ENCODE data around the gene UBAP1L. TPM values are rescaled to one million over a fixed set of nuclear protein-coding genes. Genes with fewer than 3 reads are reported as not detected.

UBAP1L gene
- total RNA-seq, 2 experiments from 2014 or later = 3.5 to 4.2 TPM

DNA sequence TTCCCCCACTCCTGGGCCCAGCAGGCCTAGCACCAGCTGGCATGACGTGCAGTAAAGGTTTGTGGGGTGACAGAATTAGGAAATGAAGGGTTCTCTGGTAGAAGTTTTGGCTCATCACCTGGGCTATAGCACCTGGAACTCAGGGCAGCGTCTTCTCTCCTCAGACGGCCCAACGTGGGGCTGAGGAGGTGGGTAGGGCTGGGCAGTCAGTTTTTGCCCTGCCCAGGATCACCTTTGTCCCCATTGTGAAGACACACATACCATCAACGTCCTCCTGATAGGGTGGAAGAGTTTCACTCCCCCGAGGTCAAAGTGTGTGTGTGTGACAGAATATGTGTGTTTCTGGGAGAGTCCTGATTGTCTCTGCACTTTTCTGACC is 26.4 kb downstream of the UBAP1L start:
- no peak for ATAC-seq
- ChIA-PET POLR2A (no interaction called here), CTCF (no interaction called here)

DNA sequence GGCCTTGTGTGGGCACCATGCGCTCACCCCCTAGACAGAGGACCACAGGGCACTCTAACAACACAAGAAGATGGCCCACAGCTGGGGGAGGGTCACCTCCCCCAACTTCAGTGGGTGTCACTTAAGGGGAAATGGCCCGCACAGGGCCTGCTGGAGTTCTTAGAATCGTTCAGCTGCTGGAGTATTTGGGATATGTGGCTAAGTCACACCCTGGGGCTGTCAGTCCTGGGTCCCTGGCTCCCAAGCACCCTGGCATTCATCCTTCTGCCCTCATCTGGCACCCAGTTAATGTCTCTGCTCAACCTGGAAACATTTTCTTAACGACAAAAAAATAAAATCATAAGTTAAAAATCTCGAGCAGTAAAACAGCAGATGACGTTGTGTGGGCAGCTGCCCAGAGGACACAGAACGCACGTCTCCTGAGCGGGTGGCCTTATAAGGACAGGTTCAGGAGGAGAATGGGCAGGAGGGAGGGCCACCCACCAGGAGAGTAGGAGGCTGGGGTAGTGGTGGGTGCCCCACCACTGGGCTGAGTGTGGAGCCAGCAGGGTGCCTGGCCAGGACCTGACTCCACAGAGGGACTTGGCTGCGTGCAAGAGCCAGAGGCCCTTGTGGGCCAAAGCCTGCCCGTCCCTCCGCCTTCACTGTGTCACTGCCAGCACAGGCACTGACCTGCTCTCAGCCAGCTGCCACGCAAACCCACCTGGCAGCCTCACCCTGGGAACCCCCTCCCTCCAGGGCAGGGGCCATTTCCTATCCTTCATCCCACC is 26.9 kb downstream of the UBAP1L start:
- peaks cover 8% of the 10 kb centered on the region for H3K27me3 Mint-ChIP-seq (ENCODE audit: low read depth)
- H3K36me3 Mint-ChIP-seq (ENCODE audit: low read depth) = no peaks in the 10 kb centered on the region
- no peaks in the 10 kb centered on the region for H3K9me3 Mint-ChIP-seq (ENCODE audit: insufficient read depth)
- no peak for ATAC-seq
- peaks cover 8% of the 10 kb centered on the region for H3K4me1 Mint-ChIP-seq (ENCODE audit: low read depth)
- DNase-seq = no peak
- POLR2A ChIA-PET = no interaction called here
- CTCF ChIA-PET = interaction anchor here (1.6 kb wide), 2 partner anchors 10 to 13 kb away, joined by 6 to 8 read pairs; no protein-coding TSS in a partner anchor
- H3K27ac Mint-ChIP-seq = no peak overlapping the region
- H3K4me3 Mint-ChIP-seq = no peak overlapping the region

More for the DNA sequence above, 26.4 kb downstream of the UBAP1L start:
- Mint-ChIP-seq H3K4me3 (no peak overlapping the region), H3K27me3 (ENCODE audit: low read depth) (peaks cover 7% of the 10 kb centered on the region), H3K4me1 (ENCODE audit: low read depth) (peaks cover 7% of the 10 kb centered on the region), H3K9me3 (ENCODE audit: insufficient read depth) (no peaks in the 10 kb centered on the region), H3K27ac (no peak overlapping the region), H3K36me3 (ENCODE audit: low read depth) (no peaks in the 10 kb centered on the region)
- DNase-seq = no peak

DNA sequence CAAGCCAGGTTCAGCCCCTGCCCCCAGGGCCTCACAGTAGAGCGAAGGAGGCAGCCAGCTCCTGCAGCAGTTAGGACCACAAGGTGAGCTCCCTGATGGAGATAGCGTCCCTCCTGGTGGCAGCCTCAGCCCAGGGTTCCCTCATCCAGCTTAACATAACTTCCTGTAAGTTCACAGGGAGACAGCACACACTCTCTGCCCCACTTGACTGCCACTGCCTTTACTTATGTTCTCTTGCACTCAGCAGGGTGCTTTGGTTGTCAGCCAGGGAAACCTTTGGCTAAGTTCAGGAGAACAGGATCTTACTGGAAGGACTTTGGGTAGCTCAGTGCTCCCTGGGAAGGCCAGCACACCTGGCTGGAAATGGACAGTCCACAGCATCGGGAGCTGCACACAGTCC is 27.6 kb downstream of the UBAP1L start:
- H3K27ac Mint-ChIP-seq = no peak overlapping the region
- no peak for DNase-seq
- H3K4me3 Mint-ChIP-seq = no peak overlapping the region
- no peaks in the 10 kb centered on the region for H3K36me3 Mint-ChIP-seq (ENCODE audit: low read depth)
- no peak for ATAC-seq
- ChIA-PET CTCF (interaction anchor here (1.0 to 6.8 kb wide), 6 partner anchors 9 to 61 kb away, joined by 3 to 37 read pairs (median 6); partner anchors contain the start of gene UBAP1L), POLR2A (no interaction called here)
- peaks cover 15% of the 10 kb centered on the region for H3K4me1 Mint-ChIP-seq (ENCODE audit: low read depth)
- peaks cover 15% of the 10 kb centered on the region for H3K27me3 Mint-ChIP-seq (ENCODE audit: low read depth)
- H3K9me3 Mint-ChIP-seq (ENCODE audit: insufficient read depth) = no peaks in the 10 kb centered on the region

DNA sequence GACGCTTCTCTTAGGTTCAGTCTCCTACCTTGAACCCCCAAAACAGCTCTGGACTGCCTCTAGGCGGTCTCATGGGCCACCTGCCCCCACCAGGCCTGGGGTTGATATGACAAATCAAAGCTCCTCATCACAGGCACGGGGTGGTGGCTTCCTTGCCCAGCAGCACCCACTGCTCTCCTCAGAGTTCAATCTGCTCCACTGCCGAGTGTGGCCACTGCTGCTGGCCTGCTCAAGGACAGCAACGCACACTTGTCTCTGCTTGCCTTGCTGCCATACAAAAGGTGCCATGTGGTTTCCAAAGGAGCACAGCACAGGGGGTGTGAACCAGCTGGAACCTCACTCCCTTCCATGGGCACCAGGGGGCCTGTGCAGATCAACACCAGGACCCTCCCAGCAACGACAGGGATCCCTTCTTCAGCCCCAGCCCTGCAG is 28.3 kb downstream of the UBAP1L start:
- no peak overlapping the region for H3K4me3 Mint-ChIP-seq
- ATAC-seq (no peak), DNase-seq (no peak)
- H3K4me1 Mint-ChIP-seq (ENCODE audit: low read depth) = peaks cover 20% of the 10 kb centered on the region
- H3K36me3 Mint-ChIP-seq (ENCODE audit: low read depth) = no peaks in the 10 kb centered on the region
- no peaks in the 10 kb centered on the region for H3K9me3 Mint-ChIP-seq (ENCODE audit: insufficient read depth)
- ChIA-PET POLR2A (interaction anchor here (1.1 kb wide), 1 partner anchor 61 kb away, joined by 3 read pairs; no protein-coding TSS in a partner anchor), CTCF (interaction anchor here (0.6 to 6.8 kb wide), 9 partner anchors 8 to 212 kb away, joined by 3 to 37 read pairs (median 4); partner anchors contain the start of gene UBAP1L)
- H3K27me3 Mint-ChIP-seq (ENCODE audit: low read depth) = peaks cover 17% of the 10 kb centered on the region
- H3K27ac Mint-ChIP-seq = no peak overlapping the region

DNA sequence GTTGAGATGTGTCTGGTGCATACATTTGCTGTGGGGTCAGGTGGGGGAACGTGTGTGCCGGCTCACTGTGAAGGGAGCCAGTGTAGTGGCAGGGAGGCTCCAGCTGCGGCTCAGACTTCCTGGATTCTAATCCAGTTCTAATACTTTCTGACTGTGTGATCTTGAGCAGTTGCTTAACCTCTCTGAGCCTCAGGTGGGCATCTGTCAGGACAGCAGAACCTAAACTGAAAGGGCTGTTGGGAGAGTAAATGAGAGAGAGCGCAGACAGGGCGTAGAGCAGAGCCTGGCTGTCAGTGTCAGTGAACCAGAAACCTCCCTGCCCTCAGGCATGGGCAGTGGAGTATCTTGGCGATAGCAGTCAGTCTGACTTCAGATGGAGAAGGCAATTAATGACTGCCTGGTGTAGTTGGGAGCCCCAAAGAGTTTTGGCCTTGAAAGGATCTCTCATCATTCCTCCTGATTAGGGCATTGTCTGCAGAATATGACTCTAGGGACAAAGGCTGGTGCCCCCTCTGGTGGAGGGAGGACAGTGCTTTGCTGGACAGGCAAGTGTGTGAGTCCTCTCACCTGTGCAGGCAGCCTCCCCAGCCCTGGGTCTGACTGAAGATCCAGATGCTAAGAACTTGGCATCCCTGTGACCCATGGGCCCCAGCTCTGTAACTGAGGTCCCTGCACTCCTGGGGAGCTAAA is 28.9 kb downstream of the UBAP1L start:
- H3K4me1 Mint-ChIP-seq (ENCODE audit: low read depth) = peaks cover 20% of the 10 kb centered on the region
- CTCF ChIA-PET = interaction anchor here (0.6 to 6.8 kb wide), 9 partner anchors 8 to 211 kb away, joined by 3 to 37 read pairs (median 4); partner anchors contain the start of gene KBTBD13
- POLR2A ChIA-PET = interaction anchor here (1.1 kb wide), 1 partner anchor 60 kb away, joined by 3 read pairs; no protein-coding TSS in a partner anchor
- no peaks in the 10 kb centered on the region for H3K36me3 Mint-ChIP-seq (ENCODE audit: low read depth)
- ATAC-seq (no peak), DNase-seq (peak; percentile 40)
- no peaks in the 10 kb centered on the region for H3K9me3 Mint-ChIP-seq (ENCODE audit: insufficient read depth)
- H3K27ac Mint-ChIP-seq = no peak overlapping the region
- H3K27me3 Mint-ChIP-seq (ENCODE audit: low read depth) = peaks cover 19% of the 10 kb centered on the region
- H3K4me3 Mint-ChIP-seq = no peak overlapping the region

DNA sequence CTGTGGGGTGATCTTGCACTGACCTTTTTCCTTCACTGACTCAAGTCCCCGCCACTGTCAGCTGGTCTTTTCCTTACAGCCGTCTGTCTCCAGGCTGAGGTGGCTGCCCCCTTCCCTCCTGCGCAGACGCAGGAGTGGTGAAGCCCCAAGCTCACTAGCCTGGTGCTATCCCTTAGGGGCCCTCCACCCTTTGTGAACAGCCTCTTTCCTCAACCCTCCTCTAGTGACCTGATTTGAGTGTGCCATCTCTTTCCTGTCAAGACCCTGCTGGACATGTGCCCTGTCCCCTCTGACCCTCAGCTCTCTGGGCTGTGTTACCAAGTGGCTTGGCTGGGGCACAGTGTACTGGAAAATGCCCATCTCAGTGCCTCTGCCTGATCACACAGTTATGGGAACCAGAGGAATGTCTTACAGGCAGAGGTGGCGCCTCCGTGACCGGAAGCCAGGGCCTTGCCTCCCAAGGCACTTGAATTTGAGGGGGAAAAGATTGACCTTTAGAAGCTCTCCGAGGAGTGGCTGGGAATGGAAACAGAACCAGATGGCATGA is 29.7 kb downstream of the UBAP1L start:
- Mint-ChIP-seq H3K9me3 (ENCODE audit: insufficient read depth) (no peaks in the 10 kb centered on the region), H3K36me3 (ENCODE audit: low read depth) (no peaks in the 10 kb centered on the region), H3K4me3 (no peak overlapping the region), H3K27me3 (ENCODE audit: low read depth) (peaks cover 24% of the 10 kb centered on the region), H3K27ac (no peak overlapping the region), H3K4me1 (ENCODE audit: low read depth) (peaks cover 20% of the 10 kb centered on the region)
- ChIA-PET POLR2A (no interaction called here), CTCF (interaction anchor here (0.9 to 6.8 kb wide), 4 partner anchors 9 to 51 kb away, joined by 3 to 37 read pairs (median 4); partner anchors contain the start of gene KBTBD13)
- DNase-seq = no peak
- ATAC-seq = no peak

DNA sequence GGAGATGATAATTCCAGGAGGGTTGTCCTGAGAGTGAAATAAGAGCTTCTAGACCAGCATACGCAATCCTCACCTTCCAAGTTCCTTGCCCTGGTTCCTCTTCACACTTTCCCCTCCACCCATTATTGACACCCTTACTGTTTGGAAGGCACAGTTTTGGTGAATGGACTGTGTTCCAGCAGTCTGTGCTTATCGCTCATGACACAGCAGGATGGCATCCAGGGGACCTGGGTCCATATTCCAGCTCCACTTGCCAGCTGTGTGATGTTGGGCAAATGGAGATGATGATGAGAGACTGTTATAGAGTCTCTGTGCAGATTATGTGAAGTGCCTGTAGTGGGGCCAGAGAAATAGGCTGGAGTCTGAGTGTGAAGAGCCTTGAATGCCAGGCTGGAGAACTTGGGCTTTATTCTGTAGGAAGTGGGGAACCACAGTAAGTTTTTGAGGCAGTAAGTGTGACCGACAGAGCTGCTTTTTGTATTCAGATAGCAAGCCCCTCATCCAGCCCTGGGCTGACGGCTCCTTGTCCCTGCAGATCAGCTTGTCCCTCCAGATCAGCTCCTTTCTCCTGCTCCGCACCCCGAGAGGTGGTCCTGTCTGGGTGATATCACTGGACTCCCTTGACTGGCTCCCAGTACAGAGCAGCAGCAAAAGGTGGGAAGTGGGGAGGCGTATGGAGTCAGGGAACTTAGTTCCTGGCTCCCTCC is 30.3 kb downstream of the UBAP1L start:
- Mint-ChIP-seq H3K9me3 (ENCODE audit: insufficient read depth) (no peaks in the 10 kb centered on the region), H3K36me3 (ENCODE audit: low read depth) (no peaks in the 10 kb centered on the region), H3K4me3 (no peak overlapping the region), H3K4me1 (ENCODE audit: low read depth) (peaks cover 20% of the 10 kb centered on the region), H3K27me3 (ENCODE audit: low read depth) (peaks cover 26% of the 10 kb centered on the region), H3K27ac (no peak overlapping the region)
- POLR2A ChIA-PET = no interaction called here
- ATAC-seq = no peak
- no peak for DNase-seq
- CTCF ChIA-PET = interaction anchor here (0.9 to 6.8 kb wide), 4 partner anchors 8 to 51 kb away, joined by 3 to 37 read pairs (median 4); partner anchors contain the start of gene KBTBD13

DNA sequence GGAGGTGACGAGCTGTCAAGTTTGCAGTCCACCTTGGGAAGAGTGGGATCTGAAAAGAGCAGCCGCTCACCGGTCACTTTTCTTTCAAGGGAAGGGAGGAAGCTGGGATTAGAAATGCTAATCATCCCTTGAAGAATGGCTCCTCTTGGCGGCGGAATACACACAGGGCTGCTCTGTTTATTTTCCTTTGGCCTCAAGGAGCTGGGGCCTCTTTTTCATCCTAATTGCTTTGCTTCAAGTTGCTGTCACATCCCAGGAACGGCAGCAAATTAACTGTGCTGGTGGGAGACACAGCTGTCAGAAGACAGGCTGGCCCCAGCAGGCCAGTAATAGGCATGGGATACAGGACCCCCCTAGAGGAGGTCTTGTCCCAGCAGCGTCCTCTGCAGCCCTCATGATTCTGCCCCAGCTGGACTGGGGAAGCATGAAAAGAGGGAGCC is 31.7 kb downstream of the UBAP1L start:
- ChIA-PET CTCF (interaction anchor here (1.0 to 6.8 kb wide), 6 partner anchors 13 to 49 kb away, joined by 3 to 37 read pairs (median 6); no protein-coding TSS in a partner anchor), POLR2A (interaction anchor here (1.3 kb wide), 1 partner anchor 221 kb away, joined by 3 read pairs; the partner anchor contains the start of gene RNU5B-1)
- Mint-ChIP-seq H3K4me3 (no peak overlapping the region), H3K27ac (no peak overlapping the region), H3K4me1 (ENCODE audit: low read depth) (peaks cover 20% of the 10 kb centered on the region), H3K9me3 (ENCODE audit: insufficient read depth) (no peaks in the 10 kb centered on the region), H3K36me3 (ENCODE audit: low read depth) (no peaks in the 10 kb centered on the region), H3K27me3 (ENCODE audit: low read depth) (peaks cover 36% of the 10 kb centered on the region)
- DNase-seq (no peak), ATAC-seq (no peak)

DNA sequence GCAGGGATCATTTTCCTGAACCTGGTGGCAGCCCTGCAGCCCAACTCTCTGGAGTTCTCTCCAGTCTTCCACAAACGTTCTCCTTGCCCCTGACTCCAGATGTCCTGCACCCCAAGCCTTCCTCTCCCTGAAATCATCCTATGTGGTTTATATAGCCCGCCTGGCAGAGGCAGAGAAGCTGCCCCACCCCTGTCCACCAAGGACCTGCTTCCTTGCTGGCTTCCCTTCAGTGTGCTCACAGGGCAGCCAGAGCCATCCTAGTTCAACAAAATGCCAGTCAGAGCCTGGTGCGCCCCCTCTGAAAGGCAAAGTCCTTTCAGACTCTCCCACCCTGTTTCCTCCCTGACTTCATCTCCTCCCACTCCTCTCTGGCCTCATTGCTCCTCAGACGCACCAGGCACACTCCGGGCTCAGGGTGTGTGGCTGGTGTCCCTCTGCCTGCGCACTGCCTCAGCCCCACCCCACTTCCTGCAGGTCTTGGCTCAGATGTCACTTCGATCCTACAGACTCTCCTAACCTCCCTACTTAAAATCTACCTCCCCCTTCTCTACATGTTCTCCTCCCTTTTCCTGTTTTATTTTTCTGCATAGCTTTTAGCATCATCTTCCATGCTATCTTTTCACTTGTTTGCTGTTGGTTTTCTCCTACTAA is 32.6 kb downstream of the UBAP1L start:
- CTCF ChIA-PET = interaction anchor here (1.0 to 6.8 kb wide), 4 partner anchors 12 to 48 kb away, joined by 3 to 37 read pairs (median 7); no protein-coding TSS in a partner anchor
- Mint-ChIP-seq H3K27me3 (ENCODE audit: low read depth) (peaks cover 44% of the 10 kb centered on the region), H3K4me3 (no peak overlapping the region), H3K9me3 (ENCODE audit: insufficient read depth) (no peaks in the 10 kb centered on the region), H3K4me1 (ENCODE audit: low read depth) (peaks cover 27% of the 10 kb centered on the region), H3K27ac (peak overlapping the region; percentile 21), H3K36me3 (ENCODE audit: low read depth) (no peaks in the 10 kb centered on the region)
- POLR2A ChIA-PET = interaction anchor here (1.3 kb wide), 1 partner anchor 222 kb away, joined by 3 read pairs; the partner anchor contains the start of gene RNU5B-1
- peak; percentile 82 for ATAC-seq
- DNase-seq = peak; percentile 48

DNA sequence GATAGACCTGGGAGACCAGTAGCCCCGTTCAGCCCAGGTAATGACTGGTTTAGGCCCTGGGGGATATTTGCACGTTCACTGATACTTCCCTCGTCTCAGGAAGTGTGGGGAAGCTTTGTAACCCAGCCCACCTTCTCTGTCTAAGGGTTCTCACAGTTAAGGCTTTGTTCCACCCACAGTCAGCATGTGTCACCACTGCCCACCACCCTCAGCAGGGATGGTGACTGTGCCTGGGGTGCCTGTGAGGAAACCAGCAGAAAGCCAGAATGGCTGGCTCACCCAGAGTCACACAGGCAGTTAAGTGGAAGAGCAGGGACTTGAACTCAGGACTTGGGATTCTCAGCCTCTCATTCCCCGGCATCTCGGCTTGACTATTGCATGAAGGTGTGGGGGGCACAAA is 33.2 kb downstream of the UBAP1L start:
- Mint-ChIP-seq H3K27ac (no peak overlapping the region), H3K4me1 (ENCODE audit: low read depth) (peaks cover 27% of the 10 kb centered on the region), H3K4me3 (no peak overlapping the region), H3K36me3 (ENCODE audit: low read depth) (no peaks in the 10 kb centered on the region), H3K27me3 (ENCODE audit: low read depth) (peaks cover 44% of the 10 kb centered on the region), H3K9me3 (ENCODE audit: insufficient read depth) (no peaks in the 10 kb centered on the region)
- ATAC-seq (no peak), DNase-seq (no peak)
- ChIA-PET CTCF (interaction anchor here (1.7 to 6.8 kb wide), 2 partner anchors 20 to 27 kb away, joined by 6 to 37 read pairs; no protein-coding TSS in a partner anchor), POLR2A (interaction anchor here (1.3 kb wide), 1 partner anchor 223 kb away, joined by 3 read pairs; the partner anchor contains the start of gene RNU5B-1)
